Epidermal melanocyte (primary cell): ENCODE data around the gene ARHGEF7.

Experiments
- DNase-seq: peaks from one replicate; pipeline ENCODE4 v3.0.0; 2011; ENCODE audit warnings: low spot score; ENCODE audit not compliant: insufficient read length

Gene ARHGEF7

GRCh38 chr13:111217641-111218040 lies 102.5 kb downstream of the ARHGEF7 start:
- no peak for DNase-seq

GRCh38 chr13:111219280-111219679 lies 104.2 kb downstream of the ARHGEF7 start:
- DNase-seq, result peak; percentile 57

- no peak for DNase-seq
Observed at GRCh38 chr13:111219950-111220349, 104.8 kb downstream of the ARHGEF7 start.

DNA sequence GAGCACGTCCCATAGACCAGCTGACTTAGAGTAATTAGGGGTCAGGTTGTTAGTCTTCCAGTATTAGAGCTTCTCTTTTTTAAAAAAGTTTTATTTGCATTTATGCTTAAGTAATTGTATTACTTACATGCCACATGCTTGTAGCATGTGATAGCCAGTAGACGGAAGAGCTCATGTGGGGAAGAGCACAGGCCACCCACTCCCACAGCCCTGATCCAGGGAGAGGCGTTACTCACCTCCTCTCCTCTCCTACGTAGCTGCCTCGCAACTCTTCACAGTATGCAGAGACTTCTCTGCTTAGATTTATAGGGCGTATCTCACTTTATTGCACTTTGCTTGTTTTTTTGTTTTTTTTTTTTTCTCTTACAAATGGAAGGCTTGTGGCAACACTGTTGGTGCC lies 110.1 kb downstream of the ARHGEF7 start:
- no peak for DNase-seq

DNA sequence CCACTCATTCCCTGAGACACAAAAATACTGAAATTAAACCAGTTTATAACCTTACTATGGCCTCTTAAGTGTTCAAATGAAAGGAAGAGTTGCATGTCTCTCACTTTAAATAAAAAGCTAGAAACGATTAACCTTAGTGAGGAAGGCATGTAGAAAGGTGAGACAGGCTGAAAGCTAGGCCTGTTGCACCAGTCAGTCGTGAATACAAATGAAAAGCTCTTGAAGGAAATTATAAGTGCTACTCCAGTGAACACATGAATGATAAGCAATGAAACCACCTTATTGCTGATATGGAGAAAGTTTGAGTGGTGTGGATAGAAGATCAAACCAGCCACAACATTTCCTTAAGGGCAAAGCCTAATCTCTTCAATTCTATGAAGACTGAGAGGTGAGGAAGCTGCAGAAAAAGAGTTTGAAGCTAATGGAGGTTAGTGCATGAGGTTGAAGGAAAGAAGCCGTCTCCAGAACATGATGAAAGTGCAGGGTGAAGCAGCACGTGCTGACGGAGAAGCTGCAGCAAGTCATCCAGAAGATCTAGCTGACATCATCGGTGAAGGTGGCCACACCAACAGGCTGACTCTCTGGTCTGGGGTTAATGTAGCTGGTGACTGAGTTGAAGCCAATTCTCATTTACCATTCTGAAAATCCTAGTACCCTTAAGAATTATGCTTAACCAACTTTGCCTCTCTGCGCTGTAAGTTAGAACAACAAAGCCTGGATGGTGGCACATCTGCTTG lies 110.9 kb downstream of the ARHGEF7 start:
- DNase-seq, result no peak

GRCh38 chr13:111227405-111227804 lies 112.3 kb downstream of the ARHGEF7 start:
- no peak for DNase-seq

GRCh38 chr13:111228262-111229144 lies 113.4 kb downstream of the ARHGEF7 start:
- no peak for DNase-seq

DNA sequence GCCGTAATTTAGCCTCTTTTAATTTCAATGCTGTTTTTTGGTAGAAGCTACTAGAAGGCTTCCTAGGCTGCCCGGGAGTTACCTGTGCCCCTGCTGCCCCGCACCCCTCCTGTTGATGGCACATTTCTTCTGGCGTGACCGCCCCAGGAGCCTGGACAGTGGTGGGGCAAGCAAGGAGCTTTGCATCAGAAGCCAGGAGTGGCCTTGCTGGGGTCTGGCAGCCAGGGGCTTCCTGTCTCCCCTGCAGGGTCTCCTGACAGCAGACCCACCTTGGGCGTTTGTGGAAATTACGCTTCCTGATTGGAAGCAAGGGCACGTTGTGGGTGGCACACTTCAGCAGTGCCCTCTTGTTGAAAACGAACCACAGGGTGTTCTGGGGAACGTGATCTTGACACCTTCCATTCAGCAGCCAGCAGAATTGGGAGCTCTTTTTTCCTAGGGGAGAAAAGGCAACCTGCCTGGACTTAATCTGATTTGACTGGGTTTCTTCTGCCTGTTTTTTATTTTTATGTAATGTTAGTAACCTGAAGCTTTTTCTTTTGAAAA lies 115.3 kb downstream of the ARHGEF7 start:
- no peak for DNase-seq

DNA sequence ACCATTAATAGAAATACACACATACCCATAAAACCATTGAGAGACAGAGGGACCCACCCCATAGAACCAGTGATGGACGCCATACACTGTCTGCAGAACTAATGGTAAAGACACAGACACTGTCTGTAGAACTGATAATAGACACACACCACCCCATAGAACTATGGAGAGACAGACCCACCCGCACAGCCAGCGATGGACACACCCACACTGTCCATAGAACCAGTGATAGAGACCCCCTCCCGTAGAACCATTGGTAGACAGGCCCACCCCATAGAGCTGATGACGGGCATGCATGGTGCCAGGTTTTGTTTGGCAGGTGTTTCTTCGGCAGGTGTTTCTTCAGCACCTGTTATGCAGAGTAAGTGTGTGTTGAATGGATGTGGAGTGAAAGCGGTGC lies 117.1 kb downstream of the ARHGEF7 start:
- DNase-seq, result no peak

GRCh38 chr13:111233080-111233479 lies 118.0 kb downstream of the ARHGEF7 start:
- DNase-seq, result no peak

DNA sequence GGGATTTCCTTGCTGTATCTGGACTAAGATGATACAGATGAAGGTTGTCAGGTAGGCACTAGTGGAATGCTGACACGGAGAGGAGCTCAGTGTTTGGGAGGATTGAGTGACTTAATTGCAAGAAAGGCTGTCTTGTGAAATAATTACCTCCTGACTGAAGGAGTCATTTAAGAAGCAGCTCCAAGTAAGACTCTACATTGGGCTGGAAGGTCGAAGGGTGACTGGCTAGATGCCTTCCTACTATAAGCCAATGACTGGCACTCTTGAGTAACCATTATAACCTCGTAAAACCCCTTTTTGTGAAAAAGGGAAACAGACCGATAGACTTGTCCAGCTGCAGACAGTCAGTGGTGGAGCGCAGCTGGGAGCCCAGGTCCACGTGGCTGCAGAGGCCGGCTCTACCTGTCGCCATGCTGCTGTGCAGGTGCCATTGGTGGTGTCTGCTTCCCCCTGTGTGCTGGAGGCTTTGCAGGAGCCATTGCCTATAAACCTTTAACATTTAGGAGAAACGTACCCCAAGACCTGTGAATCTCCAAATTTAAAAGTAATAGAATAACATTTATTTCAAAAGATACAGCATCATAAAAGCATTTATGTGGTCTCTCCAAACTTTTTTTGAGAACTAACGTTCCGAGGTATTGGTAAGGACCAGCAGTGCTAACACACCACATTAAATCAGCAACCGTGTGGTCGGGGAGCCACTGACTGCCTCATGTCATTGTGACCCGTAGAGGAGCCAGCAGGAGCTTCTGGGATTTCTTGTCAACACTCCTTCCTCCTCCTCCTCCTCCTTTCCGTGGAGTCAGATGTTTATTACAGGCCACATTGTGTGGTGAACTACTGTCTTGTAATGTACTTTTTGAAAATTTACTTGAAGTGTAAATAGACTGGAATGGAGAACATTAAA lies 124.9 kb downstream of the ARHGEF7 start:
- no peak for DNase-seq

DNA sequence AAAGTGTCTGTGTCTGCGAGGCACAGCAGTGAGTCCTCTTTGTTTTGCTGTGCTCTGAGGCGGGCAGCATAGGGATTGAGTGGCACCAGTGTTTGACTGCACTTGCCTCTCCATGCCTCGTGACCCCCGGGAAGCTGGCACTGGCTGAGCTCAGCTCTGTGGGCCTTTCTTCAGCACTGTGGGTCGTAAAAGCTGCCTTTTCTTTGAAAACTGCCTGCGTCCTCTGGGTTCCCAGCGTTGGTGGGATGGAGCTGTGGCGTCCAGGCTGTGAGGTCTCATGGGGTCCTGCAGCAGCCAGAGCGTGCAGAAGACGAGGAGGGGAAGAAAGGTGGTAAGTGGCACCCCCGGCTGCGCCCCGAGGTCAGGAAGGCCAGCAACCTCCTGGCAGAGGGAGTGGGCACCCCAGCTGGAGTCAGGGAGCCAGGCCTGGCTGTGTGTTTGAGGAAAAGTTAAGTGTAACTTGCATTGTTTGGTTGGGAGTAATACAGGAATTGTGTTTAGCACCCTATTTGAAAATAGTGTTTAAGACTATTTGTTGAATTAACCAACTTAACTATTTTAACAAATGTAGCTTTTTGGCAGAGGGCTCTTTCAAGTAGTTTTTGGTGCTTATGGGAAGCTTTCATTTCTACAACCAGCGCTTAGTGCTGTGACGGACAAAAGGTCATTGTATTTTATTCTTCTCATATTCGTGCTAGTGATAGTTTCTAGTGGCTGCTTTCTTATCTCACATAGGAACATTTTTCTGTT lies 126.1 kb downstream of the ARHGEF7 start:
- DNase-seq, result peak; percentile 68

DNA sequence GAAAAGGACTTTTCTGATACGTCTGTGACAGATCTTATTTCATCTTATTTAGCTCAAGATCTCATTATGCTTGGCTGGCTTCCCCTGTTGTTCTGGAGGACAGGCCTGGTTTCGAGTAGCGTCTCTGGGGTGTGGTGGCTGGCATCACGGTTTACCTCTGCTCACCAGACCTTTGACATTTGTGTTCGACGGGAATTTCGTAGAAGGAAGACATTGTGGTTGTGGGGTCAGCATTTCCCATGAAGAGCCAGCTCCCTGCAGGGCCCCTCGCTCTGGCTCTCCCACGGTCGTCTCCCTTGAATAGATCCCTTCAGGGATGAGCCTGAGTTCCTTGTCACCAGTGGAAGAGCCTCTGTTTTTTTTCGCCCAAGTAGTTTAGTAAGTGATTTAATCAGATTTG lies 126.8 kb downstream of the ARHGEF7 start:
- DNase-seq, result no peak

GRCh38 chr13:111242585-111242984 lies 127.5 kb downstream of the ARHGEF7 start:
- DNase-seq, result no peak

- DNase-seq, result no peak
Observed at GRCh38 chr13:111243981-111244380, 128.9 kb downstream of the ARHGEF7 start.

- no peak for DNase-seq
Observed at GRCh38 chr13:111245576-111246384, 130.7 kb downstream of the ARHGEF7 start.

GRCh38 chr13:111247552-111247951 lies 132.4 kb downstream of the ARHGEF7 start:
- DNase-seq, result no peak

- DNase-seq, result no peak
Observed at GRCh38 chr13:111248822-111249221, 133.7 kb downstream of the ARHGEF7 start.

- no peak for DNase-seq
Observed at GRCh38 chr13:111249637-111250360, 134.7 kb downstream of the ARHGEF7 start.
